Muscle of leg (tissue), 11 donors: ENCODE measurements around the gene EFNA4. TPM values are rescaled to one million over a fixed set of nuclear protein-coding genes. Genes with fewer than 3 reads are reported as not detected.

Source experiments
- DNase-seq: peaks from one replicate; pipeline ENCODE4 v3.0.0; 2013
- H3K27ac ChIP-seq: one replicate; pipeline ENCODE4 v1.5.1; 2013; ENCODE audit warnings: mild to moderate bottlenecking, low read length, control low read depth
- H3K27me3 ChIP-seq: one replicate; pipeline ENCODE4 v1.6.1; 2013; ENCODE audit warnings: low read length; ENCODE audit not compliant: control insufficient read depth, insufficient read depth
- H3K36me3 ChIP-seq: one replicate; pipeline ENCODE4 v1.6.1; 2013; ENCODE audit warnings: low read length; ENCODE audit not compliant: control insufficient read depth, insufficient read depth
- H3K4me1 ChIP-seq: one replicate; pipeline ENCODE4 v1.6.1; 2013; ENCODE audit warnings: low read length; ENCODE audit not compliant: control insufficient read depth, insufficient read depth
- H3K4me3 ChIP-seq: one replicate; pipeline ENCODE4 v1.5.1; 2013; ENCODE audit warnings: low read length, control low read depth
- H3K9me3 ChIP-seq: replicated peaks from 2 replicates; pipeline ENCODE4 v1.6.1; 2013; ENCODE audit warnings: low read depth, low read length; ENCODE audit not compliant: control insufficient read depth
- WGBS: methylation state at CpG from one replicate; pipeline ENCODE4 v1.1.5; 2013; ENCODE audit warnings: missing lambda C conversion rate; ENCODE audit not compliant: insufficient coverage; 5-methylcytosine and 5-hydroxymethylcytosine counted together
- polyA plus RNA-seq, 8 donors: library from polyadenylated mRNA; unstranded; fragments of 120-200 nt; gene quantifications; one replicate each; pipeline versions ENCODE4 v1.2.1 to v1.2.3, GENCODE V29; 2013; ENCODE audit warnings: inconsistent platforms in 1 of 8, low replicate concordance in 1 of 8; ENCODE audit not compliant: insufficient read length in 8 of 8, insufficient read depth in 1 of 8
- total RNA-seq: library from RNA; stranded (reverse); fragments of 120-200 nt; gene quantifications from one replicate; pipeline ENCODE4 v1.2.4, GENCODE V29; 2013

EFNA4 gene
- total and polyA plus RNA-seq, 9 donors = 5.6 to 9.5 (median 7.2) TPM

- H3K4me3 ChIP-seq = no peak overlapping the region
- WGBS = 100% methylated on average over 2 of the region's 3 CpGs
- H3K27ac ChIP-seq = no peak overlapping the region
- H3K36me3 ChIP-seq = no peaks in the 10 kb centered on the region
- peaks cover 35% of the 10 kb centered on the region for H3K4me1 ChIP-seq
- H3K27me3 ChIP-seq = peaks cover 41% of the 10 kb centered on the region
- no peak for DNase-seq
- no peaks in the 10 kb centered on the region for H3K9me3 ChIP-seq
These were observed 10.1 kb downstream of the EFNA4 start for GRCh38 chr1:155073377-155074242.

DNA sequence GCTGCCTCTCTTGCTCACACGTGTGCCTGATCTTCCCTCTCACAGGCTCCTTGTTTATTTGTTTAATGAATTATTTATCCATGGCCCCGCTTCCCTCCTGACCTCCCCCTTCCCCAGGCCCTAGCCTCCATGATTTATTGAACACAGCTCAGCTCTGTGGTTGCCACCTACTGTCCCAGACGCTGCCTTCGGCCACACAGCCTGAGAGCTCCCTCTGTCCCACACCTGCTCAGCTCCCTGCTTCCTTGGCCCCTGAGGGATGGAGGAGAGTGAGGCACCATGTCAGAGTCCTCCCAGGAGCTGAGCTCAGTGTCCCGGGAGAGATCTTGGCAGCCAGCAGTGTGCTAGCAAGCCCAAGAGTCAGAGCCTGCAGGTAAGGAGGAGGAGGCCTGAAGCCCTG is 12.0 kb downstream of the EFNA4 start:
- Histone ChIP-seq H3K4me1 (peaks cover 37% of the 10 kb centered on the region), H3K27me3 (peaks cover 59% of the 10 kb centered on the region), H3K36me3 (no peaks in the 10 kb centered on the region), H3K4me3 (no peak overlapping the region), H3K27ac (no peak overlapping the region), H3K9me3 (no peaks in the 10 kb centered on the region)
- DNase-seq = no peak
- 29% methylated on average over 1 of the region's 5 CpGs for WGBS

DNA sequence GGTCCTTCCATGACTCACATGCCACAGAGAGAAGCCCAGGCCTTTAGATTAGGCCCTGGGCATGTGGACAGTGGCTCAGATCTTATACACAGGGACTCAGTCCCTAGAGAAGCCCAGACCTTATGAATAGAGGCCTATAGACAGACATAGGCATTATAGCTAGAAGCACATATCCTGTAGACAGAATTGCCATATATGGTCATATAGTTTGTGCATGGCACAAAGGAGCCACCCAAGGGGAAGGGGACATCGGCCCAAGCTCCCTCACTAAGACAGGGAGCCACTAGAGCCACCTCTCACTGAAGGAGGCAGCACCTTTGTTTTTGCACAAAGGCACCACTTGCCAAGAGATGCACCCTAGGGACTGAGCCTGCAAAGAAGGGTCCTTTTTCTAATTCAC is 12.8 kb downstream of the EFNA4 start:
- Histone ChIP-seq H3K9me3 (no peaks in the 10 kb centered on the region), H3K4me1 (peaks cover 38% of the 10 kb centered on the region), H3K4me3 (no peak overlapping the region), H3K27me3 (peaks cover 64% of the 10 kb centered on the region), H3K36me3 (no peaks in the 10 kb centered on the region), H3K27ac (no peak overlapping the region)
- 60% methylated on average over 1 of the region's 1 CpG for WGBS
- no peak for DNase-seq

DNA sequence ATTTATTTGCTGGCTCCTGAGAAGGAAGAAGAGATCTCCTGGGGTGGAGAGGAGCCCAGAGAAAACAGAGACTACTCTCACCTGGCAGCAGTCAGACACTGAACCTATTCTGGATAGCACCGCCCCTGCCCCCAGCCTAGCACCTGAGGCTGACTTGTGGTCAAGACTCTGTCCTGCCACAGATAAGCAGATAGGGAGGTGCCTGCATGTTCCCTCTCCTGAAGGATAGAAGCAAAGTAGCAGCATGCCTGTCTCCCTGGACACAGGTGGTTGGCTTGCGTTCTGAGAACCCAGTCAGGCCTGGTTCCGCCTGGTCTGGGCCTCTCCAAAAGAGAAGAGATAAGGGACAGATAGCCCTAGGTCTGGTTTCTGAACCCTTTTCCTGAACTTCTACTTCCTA is 13.8 kb downstream of the EFNA4 start:
- WGBS = 94% methylated on average over 3 of the region's 3 CpGs
- H3K27ac ChIP-seq = no peak overlapping the region

DNA sequence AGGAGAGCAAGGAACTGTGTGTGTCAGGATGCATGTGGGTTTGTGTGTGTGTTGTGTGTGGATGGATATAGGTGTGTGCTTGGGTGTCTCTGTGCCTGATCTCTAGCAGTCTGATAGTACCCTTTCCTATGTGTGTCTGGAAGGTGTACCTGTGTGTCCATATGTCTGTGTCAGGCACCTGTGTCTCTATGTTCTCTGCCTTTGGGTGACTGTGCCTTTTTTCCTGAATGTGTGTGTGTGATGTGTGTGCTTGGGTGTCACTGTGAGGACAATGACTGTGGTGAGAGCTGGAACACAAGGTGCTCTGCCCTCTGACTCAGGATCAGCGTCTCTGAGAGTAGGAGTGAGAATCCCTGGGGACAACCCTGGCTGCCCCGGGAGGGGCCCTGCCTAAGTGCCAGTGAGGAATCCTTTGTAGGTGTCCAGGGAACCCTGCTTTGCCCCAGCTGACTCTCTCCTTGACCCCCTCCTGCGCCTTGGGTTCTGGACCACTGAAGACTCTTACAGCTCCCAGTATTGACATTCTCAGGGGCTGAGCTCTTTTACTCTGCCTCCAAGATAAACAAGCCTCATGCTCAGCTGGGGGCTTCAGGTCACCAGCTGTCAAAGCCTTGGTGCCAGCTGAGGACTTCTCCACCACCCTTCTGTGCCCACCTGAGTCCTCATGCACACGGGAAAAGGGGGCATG is 14.4 kb downstream of the EFNA4 start:
- H3K4me1 ChIP-seq = peaks cover 46% of the 10 kb centered on the region
- H3K36me3 ChIP-seq = no peaks in the 10 kb centered on the region
- H3K4me3 ChIP-seq = no peak overlapping the region
- DNase-seq = no peak
- no peaks in the 10 kb centered on the region for H3K9me3 ChIP-seq
- H3K27me3 ChIP-seq = peaks cover 67% of the 10 kb centered on the region
- 56% methylated on average over 2 of the region's 4 CpGs for WGBS
- H3K27ac ChIP-seq = no peak overlapping the region

More for the DNA sequence above, 13.8 kb downstream of the EFNA4 start:
- Histone ChIP-seq H3K27me3 (peaks cover 66% of the 10 kb centered on the region), H3K4me1 (peaks cover 40% of the 10 kb centered on the region), H3K4me3 (no peak overlapping the region), H3K9me3 (no peaks in the 10 kb centered on the region), H3K36me3 (no peaks in the 10 kb centered on the region)
- no peak for DNase-seq

GRCh38 chr1:155078469-155079209 is 15.1 kb downstream of the EFNA4 start, which contains the start of gene EFNA3:
Gene EFNA3 (plus strand): TSS chr1:155078837. CDS start chr1:155078942, 105 bp downstream.
- H3K27me3 ChIP-seq = peaks cover 68% of the 10 kb centered on the region

DNA sequence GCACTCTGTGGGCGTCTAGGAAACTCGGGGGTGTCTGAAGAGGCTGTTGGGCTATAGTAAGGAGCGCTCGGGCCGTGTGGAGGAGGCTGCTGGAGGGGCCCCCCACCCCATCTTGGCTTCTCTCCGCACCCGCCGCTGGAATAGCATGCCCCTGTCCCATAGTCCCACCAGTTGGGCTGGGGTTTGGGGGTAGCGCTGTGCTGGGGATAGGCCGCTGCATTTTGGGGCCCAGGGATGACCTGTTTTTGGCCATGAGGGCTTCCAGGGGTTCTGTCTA is 15.6 kb downstream of the EFNA4 start:
- DNase-seq = no peak
- Histone ChIP-seq H3K4me3 (peak overlapping the region; percentile 26), H3K27me3 (peaks cover 69% of the 10 kb centered on the region), H3K36me3 (no peaks in the 10 kb centered on the region), H3K9me3 (no peaks in the 10 kb centered on the region), H3K27ac (no peak overlapping the region), H3K4me1 (peaks cover 54% of the 10 kb centered on the region)
- 0% methylated on average over 8 of the region's 10 CpGs for WGBS

More at GRCh38 chr1:155078469-155079209, 15.1 kb downstream of the EFNA4 start, which contains the start of gene EFNA3:
- Histone ChIP-seq H3K9me3 (no peaks in the 10 kb centered on the region), H3K4me1 (peaks cover 50% of the 10 kb centered on the region), H3K36me3 (no peaks in the 10 kb centered on the region), H3K27ac (no peak within 1 kb of the TSS), H3K4me3 (peak within 1 kb of the TSS; percentile 26)
- 1% methylated on average over 52 of the region's 59 CpGs for WGBS
- DNase-seq = peak; percentile 78

DNA sequence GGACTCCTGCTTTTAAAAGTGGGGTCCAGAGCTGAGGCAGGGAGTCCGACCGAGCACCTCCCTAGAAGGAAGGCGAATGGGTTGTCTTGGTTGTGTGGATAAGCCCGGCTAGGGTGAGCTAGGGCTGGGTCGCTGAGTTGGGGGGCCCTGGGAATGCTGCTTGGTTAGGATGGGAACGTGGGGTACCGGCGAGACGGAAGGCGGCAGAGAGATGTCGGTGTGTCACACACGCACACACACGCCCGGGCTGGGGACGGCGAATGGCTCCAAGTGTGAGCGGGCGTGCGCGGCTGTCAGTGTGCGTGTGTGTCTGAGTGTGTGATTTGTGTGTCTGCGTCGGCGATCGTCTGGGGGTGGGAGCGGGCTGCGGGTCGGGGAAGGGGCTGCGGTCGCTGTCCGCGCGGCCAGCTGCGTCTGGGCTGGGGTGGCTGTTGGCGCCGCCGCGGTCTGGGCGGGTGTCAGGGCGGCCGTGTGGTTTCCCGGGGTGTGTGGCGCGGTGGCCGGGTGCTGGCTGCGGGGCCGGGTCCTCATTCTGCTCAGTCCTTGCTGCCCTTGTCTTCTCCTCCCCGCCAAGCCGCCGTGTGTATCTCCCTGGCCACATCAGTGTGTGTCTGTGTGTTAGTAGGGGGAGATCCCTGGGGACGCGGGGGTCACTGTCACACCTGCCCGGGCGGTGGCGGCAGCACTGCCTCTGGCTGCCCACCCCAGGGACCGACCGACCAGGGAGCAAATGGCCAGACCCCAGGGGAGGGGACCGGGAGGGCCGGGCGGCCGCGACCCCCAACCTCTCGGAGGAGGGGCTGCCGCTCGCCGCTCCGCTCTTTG is 16.2 kb downstream of the EFNA4 start:
- Histone ChIP-seq H3K27me3 (peaks cover 74% of the 10 kb centered on the region), H3K9me3 (no peaks in the 10 kb centered on the region), H3K4me3 (no peak overlapping the region), H3K4me1 (peaks cover 59% of the 10 kb centered on the region), H3K36me3 (no peaks in the 10 kb centered on the region), H3K27ac (no peak overlapping the region)
- WGBS = 1% methylated on average over 61 of the region's 67 CpGs
- no peak for DNase-seq

DNA sequence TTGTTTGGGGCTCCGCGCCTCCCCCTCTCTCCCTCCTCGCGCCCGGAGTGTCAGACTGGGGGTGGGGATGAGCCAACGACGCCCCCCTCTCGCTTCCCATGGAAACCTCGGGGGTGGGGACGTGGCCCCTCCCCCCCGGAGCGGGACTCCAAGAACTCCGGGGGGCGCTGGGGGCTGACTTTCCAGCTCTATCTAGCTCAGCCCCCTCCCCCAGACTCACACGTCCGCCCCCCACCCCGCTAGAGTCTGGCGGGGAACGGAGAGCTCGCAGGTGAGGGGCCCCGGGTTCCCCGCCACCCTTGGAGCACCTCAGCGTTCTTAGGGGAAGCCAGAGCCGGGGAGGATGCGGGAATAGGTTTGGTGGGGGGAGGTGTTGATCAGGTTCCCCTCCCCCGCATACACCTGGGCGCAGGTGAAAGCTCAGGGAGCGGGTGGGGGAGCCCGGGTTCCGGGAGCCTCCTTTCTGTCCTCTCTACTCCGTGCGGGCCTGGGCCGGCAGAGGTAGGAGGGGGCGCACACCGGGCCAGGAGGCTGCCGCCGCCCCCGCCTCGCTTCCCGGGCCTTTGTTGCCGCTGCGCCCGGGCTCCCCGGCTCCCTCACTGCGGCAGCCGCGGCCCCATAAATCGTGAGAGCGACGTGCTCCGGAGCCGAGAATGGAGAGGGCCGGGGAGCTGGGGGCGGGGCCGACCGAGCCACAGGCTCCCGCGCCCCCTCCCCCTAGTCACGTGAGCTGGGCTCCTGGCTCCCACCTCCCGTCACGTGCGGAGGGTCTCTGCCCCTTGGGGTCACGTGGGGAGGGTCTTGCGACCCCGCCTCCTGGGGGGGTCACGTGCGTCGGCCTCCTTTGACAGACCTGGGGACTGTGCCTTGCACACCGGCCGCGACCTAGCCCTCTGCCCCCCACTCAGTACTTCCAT is 17.0 kb downstream of the EFNA4 start:
- WGBS = 1% methylated on average over 40 of the region's 71 CpGs
- Histone ChIP-seq H3K36me3 (no peaks in the 10 kb centered on the region), H3K27ac (no peak overlapping the region), H3K27me3 (peaks cover 72% of the 10 kb centered on the region), H3K4me1 (peaks cover 61% of the 10 kb centered on the region), H3K4me3 (peak overlapping the region; percentile 5), H3K9me3 (no peaks in the 10 kb centered on the region)
- DNase-seq = no peak
